Measurements from ENCODE around the gene TNS3.

GRCh38 chr7:47458057-47458456 lies 123.9 kb downstream of the TNS3 start:
- TF ChIP-seq POLR2A (IDR thresholded peaks at IDR 0.05; ENCODE audit: extremely low read depth, insufficient read length) (no peak), CTCF (IDR thresholded peaks at IDR 0.05; ENCODE audit: low read depth, low read length) (no peak), MAX (IDR thresholded peaks at IDR 0.05; ENCODE audit: low read depth, low read length) (no peak), MYC (IDR thresholded peaks at IDR 0.05; ENCODE audit: low read depth, low read length) (no peak)
